DND-41 (cell line): ENCODE results near the gene ABCB11.

Experiments
- EZH2 ChIP-seq: IDR thresholded peaks from 3 replicates; pipeline ENCODE4 v1.6.1; 2012; ENCODE audit warnings: borderline replicate concordance, low read depth, mild to moderate bottlenecking, moderate library complexity, low read length, inconsistent platforms; ENCODE audit not compliant: severe bottlenecking
- TF ChIP-seq, protein P1 (sequence below): IDR thresholded peaks from 2 replicates; pipeline ENCODE4 v1.5.1; 2012; ENCODE audit warnings: borderline replicate concordance, low read length, moderate library complexity, mild to moderate bottlenecking; ENCODE audit not compliant: poor library complexity, severe bottlenecking; ENCODE audit errors: extremely low read depth

DNA sequence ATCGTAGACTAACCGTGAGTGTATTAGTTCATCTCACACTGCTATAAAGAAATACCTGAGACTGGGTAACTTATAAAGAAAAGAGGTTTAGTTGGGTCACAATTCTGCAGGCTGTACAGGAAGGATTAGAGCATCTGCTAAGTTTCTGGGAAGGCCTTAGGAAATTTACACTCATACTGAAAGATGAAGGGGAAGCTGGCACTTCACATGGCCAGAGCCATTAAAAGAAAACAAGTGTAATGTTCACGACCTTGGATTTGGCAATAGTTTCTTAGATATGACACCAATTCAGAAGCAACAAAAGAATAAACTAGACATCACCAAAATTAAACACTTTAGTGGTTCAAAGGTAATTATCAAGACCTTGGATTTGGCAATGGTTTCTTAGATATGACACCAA is 23.8 kb downstream of the ABCB11 start:
- TF ChIP-seq EZH2 = no peak
- TF ChIP-seq, protein P1, sequence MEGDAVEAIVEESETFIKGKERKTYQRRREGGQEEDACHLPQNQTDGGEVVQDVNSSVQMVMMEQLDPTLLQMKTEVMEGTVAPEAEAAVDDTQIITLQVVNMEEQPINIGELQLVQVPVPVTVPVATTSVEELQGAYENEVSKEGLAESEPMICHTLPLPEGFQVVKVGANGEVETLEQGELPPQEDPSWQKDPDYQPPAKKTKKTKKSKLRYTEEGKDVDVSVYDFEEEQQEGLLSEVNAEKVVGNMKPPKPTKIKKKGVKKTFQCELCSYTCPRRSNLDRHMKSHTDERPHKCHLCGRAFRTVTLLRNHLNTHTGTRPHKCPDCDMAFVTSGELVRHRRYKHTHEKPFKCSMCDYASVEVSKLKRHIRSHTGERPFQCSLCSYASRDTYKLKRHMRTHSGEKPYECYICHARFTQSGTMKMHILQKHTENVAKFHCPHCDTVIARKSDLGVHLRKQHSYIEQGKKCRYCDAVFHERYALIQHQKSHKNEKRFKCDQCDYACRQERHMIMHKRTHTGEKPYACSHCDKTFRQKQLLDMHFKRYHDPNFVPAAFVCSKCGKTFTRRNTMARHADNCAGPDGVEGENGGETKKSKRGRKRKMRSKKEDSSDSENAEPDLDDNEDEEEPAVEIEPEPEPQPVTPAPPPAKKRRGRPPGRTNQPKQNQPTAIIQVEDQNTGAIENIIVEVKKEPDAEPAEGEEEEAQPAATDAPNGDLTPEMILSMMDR = no peak
